Tibial nerve (tissue), 4 donors: ENCODE results near the gene CTNNA3.

Source experiments
- CTCF ChIP-seq, 5 experiments: fragments of 200-600 bp in 3 of 5; fragments of 450-650 bp in 2 of 5; sonication (generic) in 3 of 5; IDR thresholded peaks; one replicate each; pipeline ENCODE4 v1.5.1; 2016 to 2019; ENCODE audit warnings: antibody characterized with exemption in 5 of 5, mild to moderate bottlenecking in 3 of 5, moderate library complexity in 2 of 5
- EP300 ChIP-seq, 2 donors: sonication (generic); formaldehyde crosslinking; IDR thresholded peaks; one replicate each; pipeline ENCODE4 v1.6.1; 2017; ENCODE audit warnings: antibody characterized with exemption in 2 of 2, mild to moderate bottlenecking in 1 of 2
- POLR2A ChIP-seq, 2 donors: fragments of 450-650 bp; IDR thresholded peaks; one replicate each; pipeline ENCODE4 v1.6.1; 2017; ENCODE audit warnings: antibody characterized with exemption in 2 of 2, mild to moderate bottlenecking in 2 of 2, moderate library complexity in 2 of 2

- TF ChIP-seq CTCF (IDR thresholded peaks at IDR 0.05) (no peak), POLR2A (IDR thresholded peaks at IDR 0.05) (no peak), EP300 (IDR thresholded peaks at IDR 0.05) (no peak)
Measured at GRCh38 chr10:66746711-66747110, 949.3 kb downstream of the CTNNA3 start.
